PC-9 (cell line): ENCODE results near the gene IQCF2. TPM values are rescaled to one million over a fixed set of nuclear protein-coding genes. Genes with fewer than 3 reads are reported as not detected.
A peak's percentile ranks its signal among the peaks of the same experiment; 100 is the strongest.

Experiments used
- BruUV-seq: library from RNA; stranded (reverse); fragments of 400-500 nt; replicated peaks from 2 replicates; lab custom pipeline; 2021; lab: Mats Ljungman, UMichigan
- CTCF ChIA-PET: fragments of 300-600 bp; sonication (Branson Sonifier 250); formaldehyde crosslinking; loops from one replicate; lab custom pipeline; 2022; ENCODE audit warnings: antibody characterized with exemption; lab: Charles Lee
- POLR2A ChIA-PET: fragments of 300-600 bp; sonication (Branson Sonifier 250); formaldehyde crosslinking; loops from one replicate; lab custom pipeline; 2022; ENCODE audit warnings: antibody characterized with exemption; ENCODE audit not compliant: unreplicated experiment; lab: Charles Lee
- DNase-seq, 2 experiments: peaks; one replicate each; pipeline versions ENCODE4 v3.0.0 to v3.0.0-alpha.2; 2015 to 2022; ENCODE audit warnings: mixed read lengths in 1 of 2
- H2AFZ ChIP-seq: fragments of 200-600 bp; sonication (generic); 2 replicates; pipeline ENCODE4 v1.8.1; 2017; ENCODE audit warnings: antibody characterized with exemption
- H3F3A ChIP-seq: fragments of 200-600 bp; sonication (generic); 2 replicates; pipeline ENCODE4 v1.8.1; 2017; ENCODE audit warnings: antibody characterized with exemption, mild to moderate bottlenecking, low read depth; ENCODE audit not compliant: insufficient read depth
- H3K27ac ChIP-seq: fragments of 200-600 bp; sonication (generic); 2 replicates; pipeline ENCODE4 v1.6.1; 2016; ENCODE audit warnings: mixed run types
- H3K27me3 ChIP-seq: fragments of 200-600 bp; sonication (generic); 2 replicates; pipeline ENCODE4 v1.6.1; 2016; ENCODE audit warnings: low read depth, mixed run types; ENCODE audit not compliant: insufficient read depth
- H3K36me3 ChIP-seq: fragments of 200-600 bp; sonication (generic); 2 replicates; pipeline ENCODE4 v1.6.1; 2016; ENCODE audit warnings: low read depth, mixed run types
- H3K4me1 ChIP-seq: fragments of 200-600 bp; sonication (generic); replicated peaks from 2 replicates; pipeline ENCODE4 v1.6.1; 2016; ENCODE audit warnings: mixed run types; ENCODE audit not compliant: insufficient read depth
- H3K4me2 ChIP-seq: fragments of 200-600 bp; sonication (generic); 2 replicates; pipeline ENCODE4 v1.6.1; 2017; ENCODE audit warnings: mixed run types
- H3K4me3 ChIP-seq: fragments of 200-600 bp; sonication (generic); 2 replicates; pipeline ENCODE4 v1.6.1; 2016; ENCODE audit warnings: mixed run types
- H3K79me2 ChIP-seq: fragments of 200-600 bp; sonication (generic); 2 replicates; pipeline ENCODE4 v1.6.1; 2017; ENCODE audit warnings: low read depth, mixed run types
- H3K9me2 ChIP-seq: fragments of 200-600 bp; sonication (generic); 2 replicates; pipeline ENCODE4 v1.8.1; 2017; ENCODE audit warnings: mild to moderate bottlenecking; ENCODE audit not compliant: insufficient read depth
- H3K9me3 ChIP-seq: fragments of 200-600 bp; sonication (generic); 2 replicates; pipeline ENCODE4 v1.8.1; 2016; ENCODE audit warnings: low read depth; ENCODE audit not compliant: insufficient read depth
- H4K20me1 ChIP-seq: fragments of 200-600 bp; sonication (generic); 2 replicates; pipeline ENCODE4 v1.8.1; 2017; ENCODE audit not compliant: insufficient read depth
- CTCF ChIP-seq: fragments of 200-600 bp; sonication (generic); conservative IDR thresholded peaks from 2 replicates; pipeline ENCODE4 v1.6.1; 2017; ENCODE audit warnings: mixed run types, antibody characterized with exemption, mild to moderate bottlenecking, moderate library complexity
- EZH2 ChIP-seq: fragments of 200-600 bp; sonication (generic); IDR thresholded peaks from 2 replicates; pipeline ENCODE4 v1.8.0; 2017; ENCODE audit warnings: antibody characterized with exemption, low read depth
- intact Hi-C: fragments of 100-400 bp; cut with micrococcal nuclease; formaldehyde crosslinking; loops from one replicate; pipeline ENCODE4 v1.10.0; 2022; ENCODE audit not compliant: unreplicated experiment
- total RNA-seq: library from RNA; stranded (reverse); gene quantifications from 2 replicates; pipeline ENCODE4 v1.2.3, GENCODE V29; 2021

Gene IQCF2
- total RNA-seq, 1 experiment from 2014 or later, result not detected

GRCh38 chr3:51869304-51869703, 7.9 kb downstream of the IQCF2 start:
- no peaks in the 10 kb centered on the region for H3K9me2 ChIP-seq
- no peak overlapping the region for H3K4me3 ChIP-seq
- no TSS peak for BruUV-seq
- no peaks in the 10 kb centered on the region for H3K36me3 ChIP-seq
- CTCF ChIA-PET, result no interaction called here
- POLR2A ChIA-PET, result no interaction called here
- DNase-seq, result no peak
- 0 out of 2 replicates have a peak, but pooled peaks cover 3% of the 10 kb centered on the region for H3K27me3 ChIP-seq
- H3F3A ChIP-seq, result no peaks in the 10 kb centered on the region
- intact Hi-C loops, result no loop called here
- no peak overlapping the region for H3K4me2 ChIP-seq
- H3K27ac ChIP-seq, result no peak overlapping the region
- no peak overlapping the region for H2AFZ ChIP-seq
- H3K79me2 ChIP-seq, result no peaks in the 10 kb centered on the region
- peaks cover 1% of the 10 kb centered on the region for H3K4me1 ChIP-seq
- H3K9me3 ChIP-seq, result no peaks in the 10 kb centered on the region
- H4K20me1 ChIP-seq, result no peaks in the 10 kb centered on the region
- TF ChIP-seq CTCF (no peak), EZH2 (no peak)

GRCh38 chr3:51873253-51873766, 11.9 kb downstream of the IQCF2 start:
- no peak overlapping the region for H3K27ac ChIP-seq
- no peaks in the 10 kb centered on the region for H4K20me1 ChIP-seq
- POLR2A ChIA-PET, result no interaction called here
- BruUV-seq, result no TSS peak
- no peaks in the 10 kb centered on the region for H3K9me2 ChIP-seq
- no peaks in the 10 kb centered on the region for H3K9me3 ChIP-seq
- no peak for DNase-seq
- no peaks in the 10 kb centered on the region for H3K36me3 ChIP-seq
- H2AFZ ChIP-seq, result no peak overlapping the region
- H3F3A ChIP-seq, result no peaks in the 10 kb centered on the region
- H3K4me1 ChIP-seq, result peaks cover 16% of the 10 kb centered on the region
- H3K79me2 ChIP-seq, result no peaks in the 10 kb centered on the region
- no peaks in the 10 kb centered on the region for H3K27me3 ChIP-seq
- CTCF ChIA-PET, result no interaction called here
- intact Hi-C loops, result no loop called here
- no peak overlapping the region for H3K4me3 ChIP-seq
- TF ChIP-seq EZH2, result no peak
- H3K4me2 ChIP-seq, result no peak overlapping the region

GRCh38 chr3:51873876-51874275, 12.5 kb downstream of the IQCF2 start:
- POLR2A ChIA-PET, result no interaction called here
- TF ChIP-seq EZH2 (no peak), CTCF (no peak)
- no peaks in the 10 kb centered on the region for H3K79me2 ChIP-seq

GRCh38 chr3:51874411-51874810, 13.0 kb downstream of the IQCF2 start:
- CTCF ChIA-PET, result no interaction called here

More at GRCh38 chr3:51873876-51874275, 12.5 kb downstream of the IQCF2 start:
- peaks cover 16% of the 10 kb centered on the region for H3K4me1 ChIP-seq
- CTCF ChIA-PET, result no interaction called here
- no peaks in the 10 kb centered on the region for H4K20me1 ChIP-seq
- no peaks in the 10 kb centered on the region for H3K9me2 ChIP-seq
- H3K4me3 ChIP-seq, result no peak overlapping the region
- no peaks in the 10 kb centered on the region for H3F3A ChIP-seq
- intact Hi-C loops, result no loop called here
- DNase-seq, result no peak
- no TSS peak for BruUV-seq
- no peaks in the 10 kb centered on the region for H3K9me3 ChIP-seq
- H3K4me2 ChIP-seq, result no peak overlapping the region
- H3K36me3 ChIP-seq, result no peaks in the 10 kb centered on the region
- no peaks in the 10 kb centered on the region for H3K27me3 ChIP-seq
- H2AFZ ChIP-seq, result no peak overlapping the region
- no peak overlapping the region for H3K27ac ChIP-seq

More at GRCh38 chr3:51874411-51874810, 13.0 kb downstream of the IQCF2 start:
- Histone ChIP-seq H3K4me2 (peak overlapping the region; percentile 40), H3K4me1 (peaks cover 16% of the 10 kb centered on the region), H4K20me1 (no peaks in the 10 kb centered on the region), H3K79me2 (no peaks in the 10 kb centered on the region), H3K9me3 (no peaks in the 10 kb centered on the region), H2AFZ (no peak overlapping the region), H3K27me3 (no peaks in the 10 kb centered on the region), H3K36me3 (no peaks in the 10 kb centered on the region), H3K27ac (no peak overlapping the region), H3K9me2 (no peaks in the 10 kb centered on the region), H3F3A (no peaks in the 10 kb centered on the region), H3K4me3 (no peak overlapping the region)
- intact Hi-C loops, result no loop called here
- no peak for DNase-seq
- no TSS peak for BruUV-seq
- POLR2A ChIA-PET, result no interaction called here
- no peak for TF ChIP-seq EZH2
- TF ChIP-seq CTCF, result no peak
